Thymus (tissue), 11 donors: ENCODE results near the gene CERS2. TPM values are rescaled to one million over a fixed set of nuclear protein-coding genes. Genes with fewer than 3 reads are reported as not detected.

Experiments used
- DNase-seq, 9 donors: peaks; one replicate each; pipeline ENCODE4 v3.0.0-alpha.2; 2013; ENCODE audit warnings: low spot score in 9 of 9, low read depth in 6 of 9, missing footprints in 1 of 9
- H3K27ac ChIP-seq, 2 donors: one replicate each; pipeline ENCODE4 v1.5.1; 2013; ENCODE audit warnings: control low read depth in 1 of 2, low read depth in 1 of 2, low read length in 1 of 2, mild to moderate bottlenecking in 1 of 2, moderate library complexity in 1 of 2
- H3K27me3 ChIP-seq, 2 donors: one replicate each; pipeline ENCODE4 v1.5.1; 2013; ENCODE audit warnings: low read length in 1 of 2; ENCODE audit not compliant: control insufficient read depth in 2 of 2, insufficient read depth in 1 of 2
- H3K36me3 ChIP-seq, 2 donors: one replicate each; pipeline ENCODE4 v1.5.1; 2013; ENCODE audit warnings: low read length in 1 of 2, mild to moderate bottlenecking in 1 of 2, moderate library complexity in 1 of 2; ENCODE audit not compliant: control insufficient read depth in 2 of 2, insufficient read depth in 2 of 2
- H3K4me1 ChIP-seq, 2 donors: one replicate each; pipeline ENCODE4 v1.5.1; 2013; ENCODE audit warnings: low read length in 2 of 2; ENCODE audit not compliant: control insufficient read depth in 2 of 2, insufficient read depth in 2 of 2
- H3K4me3 ChIP-seq, 2 donors: one replicate each; pipeline ENCODE4 v1.5.1; 2013; ENCODE audit warnings: low read length in 2 of 2, control low read depth in 1 of 2, mild to moderate bottlenecking in 1 of 2
- H3K9me3 ChIP-seq, 2 donors: one replicate each; pipeline ENCODE4 v1.5.1; 2013; ENCODE audit warnings: low read length in 1 of 2, mild to moderate bottlenecking in 1 of 2; ENCODE audit not compliant: control insufficient read depth in 2 of 2, insufficient read depth in 1 of 2
- WGBS: extraction: QIAGEN DNeasy Blood & Tissue Kit; methylation state at CpG from one replicate; pipeline ENCODE4 v1.1.7; 2013; 5-methylcytosine and 5-hydroxymethylcytosine counted together
- polyA plus RNA-seq: library from polyadenylated mRNA; stranded (reverse); fragments of 200-250 nt; gene quantifications from one replicate; pipeline ENCODE4 v1.2.3, GENCODE V29; 2013
- total RNA-seq: library from RNA; stranded (reverse); fragments of 120-200 nt; gene quantifications from one replicate; pipeline ENCODE4 v1.2.4, GENCODE V29; 2013
- donor health status: healthy.

The CERS2 gene
- total and polyA plus RNA-seq, 2 donors: 55.6 to 76.3 TPM

- Histone ChIP-seq H3K4me1 (peaks cover 34 to 65% of the 10 kb centered on the region in 2 donors), H3K27me3 (peaks cover 0 to 2% of the 10 kb centered on the region in 2 donors), H3K36me3 (peaks cover 3% of the 10 kb centered on the region in 2 donors), H3K27ac (no peak overlapping the region), H3K9me3 (peaks cover 0 to 4% of the 10 kb centered on the region in 2 donors), H3K4me3 (no peak overlapping the region)
- WGBS: 94% methylated on average over 9 of the region's 9 CpGs
- DNase-seq: no peak
These were observed 1.8 kb upstream of the CERS2 start for GRCh38 chr1:150976401-150976821.

GRCh38 chr1:150973836-150974579 lies 627 bp downstream of the CERS2 start:
- Histone ChIP-seq H3K27me3 (peaks cover 0 to 2% of the 10 kb centered on the region in 2 donors), H3K9me3 (peaks cover 0 to 8% of the 10 kb centered on the region in 2 donors), H3K4me1 (peaks cover 26 to 51% of the 10 kb centered on the region in 2 donors), H3K27ac (peak overlapping the region; percentile 69 to 82), H3K4me3 (peak overlapping the region; percentile 81 to 95), H3K36me3 (peaks cover 3 to 10% of the 10 kb centered on the region in 2 donors)
- peak in 5 of 9 donors; percentile 22 to 64 (median 38) for DNase-seq
- under 1% methylated on average over 67 of the region's 67 CpGs for WGBS

GRCh38 chr1:150973258-150973835 lies 1.3 kb downstream of the CERS2 start:
- Histone ChIP-seq H3K27me3 (peaks cover 0 to 2% of the 10 kb centered on the region in 2 donors), H3K36me3 (peaks cover 10 to 17% of the 10 kb centered on the region in 2 donors), H3K4me1 (peaks cover 25 to 48% of the 10 kb centered on the region in 2 donors), H3K9me3 (peaks cover 0 to 8% of the 10 kb centered on the region in 2 donors), H3K4me3 (peak overlapping the region; percentile 81 to 95), H3K27ac (peak overlapping the region; percentile 69 to 82)
- no peak for DNase-seq
- WGBS: 55% methylated on average over 15 of the region's 15 CpGs

- Histone ChIP-seq H3K9me3 (peaks cover 0 to 8% of the 10 kb centered on the region in 2 donors), H3K27ac (no peak overlapping the region), H3K4me3 (no peak overlapping the region), H3K27me3 (peaks cover 0 to 2% of the 10 kb centered on the region in 2 donors), H3K4me1 (peaks cover 23 to 42% of the 10 kb centered on the region in 2 donors), H3K36me3 (peaks cover 18 to 26% of the 10 kb centered on the region in 2 donors)
- WGBS: 90% methylated on average over 4 of the region's 4 CpGs
- peak in 1 of 9 donors; percentile 15 for DNase-seq
These were observed 2.2 kb downstream of the CERS2 start for GRCh38 chr1:150972417-150972940.

- Histone ChIP-seq H3K36me3 (peaks cover 25 to 32% of the 10 kb centered on the region in 2 donors), H3K4me1 (peaks cover 16 to 35% of the 10 kb centered on the region in 2 donors), H3K4me3 (no peak overlapping the region), H3K27ac (peak overlapping the region in 1 of 2 donors; percentile 9), H3K9me3 (peaks cover 0 to 8% of the 10 kb centered on the region in 2 donors), H3K27me3 (peaks cover 0 to 2% of the 10 kb centered on the region in 2 donors)
- DNase-seq: no peak
- 95% methylated on average over 6 of the region's 6 CpGs for WGBS
These were observed 2.8 kb downstream of the CERS2 start for GRCh38 chr1:150971583-150972416.

- H3K4me1 ChIP-seq: peaks cover 16 to 27% of the 10 kb centered on the region in 2 donors
- no peak for DNase-seq
- WGBS: 95% methylated on average over 11 of the region's 11 CpGs
These were observed 3.6 kb downstream of the CERS2 start for GRCh38 chr1:150970808-150971582.

GRCh38 chr1:150969626-150970025 lies 5.0 kb downstream of the CERS2 start:
- no peaks in the 10 kb centered on the region for H3K27me3 ChIP-seq
- WGBS: 95% methylated on average over 3 of the region's 3 CpGs
- H3K4me3 ChIP-seq: no peak overlapping the region
- H3K36me3 ChIP-seq: peaks cover 42 to 54% of the 10 kb centered on the region in 2 donors
- H3K9me3 ChIP-seq: peaks cover 0 to 8% of the 10 kb centered on the region in 2 donors
- peaks cover 16 to 24% of the 10 kb centered on the region in 2 donors for H3K4me1 ChIP-seq
- no peak overlapping the region for H3K27ac ChIP-seq
- DNase-seq: no peak

More at GRCh38 chr1:150970808-150971582, 3.6 kb downstream of the CERS2 start:
- Histone ChIP-seq H3K36me3 (peaks cover 33 to 40% of the 10 kb centered on the region in 2 donors), H3K4me3 (no peak overlapping the region), H3K27ac (peak overlapping the region in 1 of 2 donors; percentile 2), H3K27me3 (peaks cover 0 to 2% of the 10 kb centered on the region in 2 donors), H3K9me3 (peaks cover 0 to 8% of the 10 kb centered on the region in 2 donors)

GRCh38 chr1:150968491-150968890 lies 6.1 kb downstream of the CERS2 start:
- no peaks in the 10 kb centered on the region for H3K27me3 ChIP-seq
- WGBS: 99% methylated on average over 4 of the region's 4 CpGs
- no peak overlapping the region for H3K27ac ChIP-seq
- DNase-seq: no peak
- H3K36me3 ChIP-seq: peaks cover 53 to 65% of the 10 kb centered on the region in 2 donors
- peaks cover 0 to 8% of the 10 kb centered on the region in 2 donors for H3K9me3 ChIP-seq
- H3K4me3 ChIP-seq: no peak overlapping the region
- H3K4me1 ChIP-seq: peaks cover 15 to 20% of the 10 kb centered on the region in 2 donors
